ENCODE measurements around the gene HNRNPDL. TPM values are rescaled to one million over a fixed set of nuclear protein-coding genes. Genes with fewer than 3 reads are reported as not detected.
A peak's percentile ranks its signal among the peaks of the same experiment; 100 is the strongest.

Gene HNRNPDL
- total and polyA plus RNA-seq, 2 of the 13 experiments (the other 11 are each of a cell fraction or from before 2014, with no cell fraction given), result 167 to 414 TPM

DNA sequence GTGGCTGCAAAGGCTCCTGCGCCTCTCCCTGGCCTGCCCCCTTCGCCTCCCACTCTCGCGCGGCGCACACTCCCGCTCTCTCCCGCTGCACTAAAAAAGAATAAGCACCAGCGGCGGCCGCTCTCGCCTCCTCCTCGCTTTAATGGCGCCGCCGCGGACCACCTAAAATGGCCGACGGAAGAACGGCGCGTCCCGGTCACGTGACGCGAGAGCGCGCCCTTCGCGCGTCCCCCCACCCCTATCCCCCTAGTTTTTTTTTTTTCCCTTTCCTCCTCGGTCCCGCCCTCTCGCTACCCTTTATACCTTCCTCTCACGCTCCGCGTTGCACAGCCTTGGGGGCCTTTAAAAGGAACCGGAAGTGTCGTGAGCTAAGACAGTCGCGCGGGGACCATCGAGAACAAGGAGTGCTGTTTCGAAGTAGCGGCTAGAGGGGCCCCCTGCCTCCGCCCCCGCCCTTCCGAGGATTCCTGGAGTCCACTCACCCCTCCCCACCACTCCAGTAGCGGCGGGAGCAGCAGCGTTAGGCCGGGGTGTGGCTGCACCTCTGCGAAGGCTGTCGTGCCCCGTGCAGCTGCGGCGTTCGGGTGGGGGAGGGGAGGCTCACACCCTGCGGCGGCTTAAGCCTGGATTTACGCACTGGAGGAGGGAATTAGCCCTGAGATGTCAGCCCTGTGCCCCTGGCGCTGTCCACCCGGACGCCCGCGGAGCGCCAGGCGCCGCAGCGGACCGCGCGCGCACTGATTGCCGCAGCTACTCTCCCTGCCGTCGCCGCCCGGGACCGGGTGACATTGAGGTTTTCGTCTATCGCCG, 56.2 kb downstream of the HNRNPDL start, which contains the start of gene HNRNPD (continued):
- TF ChIP-seq SIX4 (CRISPR knock-in tag; IDR thresholded peaks at IDR 0.05) (peak; percentile 21; the same call in 1 of the 2 replicates), ISL2 (CRISPR knock-in tag; IDR thresholded peaks at IDR 0.05) (peak; percentile 76), SNAPC5 (CRISPR knock-in tag; IDR thresholded peaks at IDR 0.05; ENCODE audit: borderline replicate concordance) (no peak), ONECUT2 (CRISPR knock-in tag; IDR thresholded peaks at IDR 0.05) (peak; percentile 19; the same call in 1 of the 2 replicates), ZNF782 (CRISPR knock-in tag; IDR thresholded peaks at IDR 0.05; ENCODE audit: borderline replicate concordance) (peak; percentile 98), HES4 (CRISPR knock-in tag; IDR thresholded peaks at IDR 0.05; ENCODE audit: borderline replicate concordance) (peak; percentile 65; the same call in 1 of the 2 replicates), CBX5 (CRISPR knock-in tag; IDR thresholded peaks at IDR 0.05; ENCODE audit: borderline replicate concordance) (peak; percentile 97; the same call in 1 of the 2 replicates), AKNA (CRISPR knock-in tag; IDR thresholded peaks at IDR 0.05; ENCODE audit: borderline replicate concordance) (no peak), SMAD9 (CRISPR knock-in tag; IDR thresholded peaks at IDR 0.05) (no peak), MAX (IDR thresholded peaks at IDR 0.05) (peak; percentile 88)
- TF ChIP-seq, protein P1, sequence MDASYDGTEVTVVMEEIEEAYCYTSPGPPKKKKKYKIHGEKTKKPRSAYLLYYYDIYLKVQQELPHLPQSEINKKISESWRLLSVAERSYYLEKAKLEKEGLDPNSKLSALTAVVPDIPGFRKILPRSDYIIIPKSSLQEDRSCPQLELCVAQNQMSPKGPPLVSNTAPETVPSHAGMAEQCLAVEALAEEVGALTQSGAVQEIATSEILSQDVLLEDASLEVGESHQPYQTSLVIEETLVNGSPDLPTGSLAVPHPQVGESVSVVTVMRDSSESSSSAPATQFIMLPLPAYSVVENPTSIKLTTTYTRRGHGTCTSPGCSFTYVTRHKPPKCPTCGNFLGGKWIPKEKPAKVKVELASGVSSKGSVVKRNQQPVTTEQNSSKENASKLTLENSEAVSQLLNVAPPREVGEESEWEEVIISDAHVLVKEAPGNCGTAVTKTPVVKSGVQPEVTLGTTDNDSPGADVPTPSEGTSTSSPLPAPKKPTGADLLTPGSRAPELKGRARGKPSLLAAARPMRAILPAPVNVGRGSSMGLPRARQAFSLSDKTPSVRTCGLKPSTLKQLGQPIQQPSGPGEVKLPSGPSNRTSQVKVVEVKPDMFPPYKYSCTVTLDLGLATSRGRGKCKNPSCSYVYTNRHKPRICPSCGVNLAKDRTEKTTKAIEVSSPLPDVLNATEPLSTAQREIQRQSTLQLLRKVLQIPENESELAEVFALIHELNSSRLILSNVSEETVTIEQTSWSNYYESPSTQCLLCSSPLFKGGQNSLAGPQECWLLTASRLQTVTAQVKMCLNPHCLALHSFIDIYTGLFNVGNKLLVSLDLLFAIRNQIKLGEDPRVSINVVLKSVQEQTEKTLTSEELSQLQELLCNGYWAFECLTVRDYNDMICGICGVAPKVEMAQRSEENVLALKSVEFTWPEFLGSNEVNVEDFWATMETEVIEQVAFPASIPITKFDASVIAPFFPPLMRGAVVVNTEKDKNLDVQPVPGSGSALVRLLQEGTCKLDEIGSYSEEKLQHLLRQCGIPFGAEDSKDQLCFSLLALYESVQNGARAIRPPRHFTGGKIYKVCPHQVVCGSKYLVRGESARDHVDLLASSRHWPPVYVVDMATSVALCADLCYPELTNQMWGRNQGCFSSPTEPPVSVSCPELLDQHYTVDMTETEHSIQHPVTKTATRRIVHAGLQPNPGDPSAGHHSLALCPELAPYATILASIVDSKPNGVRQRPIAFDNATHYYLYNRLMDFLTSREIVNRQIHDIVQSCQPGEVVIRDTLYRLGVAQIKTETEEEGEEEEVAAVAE (CRISPR knock-in tag; IDR thresholded peaks at IDR 0.05; ENCODE audit: borderline replicate concordance), result peak; percentile 50; the same call in 1 of the 2 replicates
